MV-4-11 (cell line): ENCODE data around the gene UBR3.
A peak's percentile ranks its signal among the peaks of the same experiment; 100 is the strongest.

Source experiments
- DNase-seq: peaks from one replicate; lab custom pipeline; 2025; lab: John Stamatoyannopoulos, UW

The UBR3 gene

DNA sequence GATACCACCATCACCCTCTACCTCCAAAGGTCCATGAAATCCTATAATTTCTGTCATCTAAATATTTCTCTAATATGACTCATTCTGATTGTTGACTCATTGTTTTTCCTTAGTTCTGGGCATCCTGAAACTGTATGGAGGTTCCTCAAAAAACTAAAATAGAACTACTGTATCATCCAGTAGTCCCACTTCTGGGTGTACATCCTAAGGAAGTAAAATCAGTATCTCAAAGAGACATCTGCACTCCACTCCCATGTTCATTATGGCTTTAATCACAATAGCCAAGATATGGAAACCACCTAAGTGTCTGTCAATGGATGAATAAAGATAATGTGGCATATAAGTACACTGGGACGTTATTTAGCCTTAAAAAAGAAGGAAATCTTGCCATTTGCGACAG is 224.9 kb downstream of the UBR3 start:
- DNase-seq = peak; percentile 36

DNA sequence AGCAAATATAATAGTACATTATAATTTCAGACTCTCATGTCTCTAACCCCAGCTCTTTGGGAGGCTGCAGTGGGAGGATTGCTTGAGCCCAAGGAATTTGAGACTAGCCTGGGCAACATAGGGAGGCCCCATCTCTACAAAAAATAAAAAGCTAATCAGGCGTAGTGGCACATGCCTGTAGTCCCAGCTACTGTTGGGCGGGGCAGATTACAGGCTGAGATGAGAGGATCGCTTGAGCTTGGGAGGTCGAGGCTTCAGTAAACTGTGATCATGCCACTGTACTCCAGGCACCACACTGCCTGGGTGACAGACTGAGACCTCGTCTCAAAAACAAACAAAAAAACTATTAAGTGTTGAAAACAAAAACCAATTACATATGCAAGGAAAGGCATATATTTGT is 227.7 kb downstream of the UBR3 start:
- no peak for DNase-seq

DNA sequence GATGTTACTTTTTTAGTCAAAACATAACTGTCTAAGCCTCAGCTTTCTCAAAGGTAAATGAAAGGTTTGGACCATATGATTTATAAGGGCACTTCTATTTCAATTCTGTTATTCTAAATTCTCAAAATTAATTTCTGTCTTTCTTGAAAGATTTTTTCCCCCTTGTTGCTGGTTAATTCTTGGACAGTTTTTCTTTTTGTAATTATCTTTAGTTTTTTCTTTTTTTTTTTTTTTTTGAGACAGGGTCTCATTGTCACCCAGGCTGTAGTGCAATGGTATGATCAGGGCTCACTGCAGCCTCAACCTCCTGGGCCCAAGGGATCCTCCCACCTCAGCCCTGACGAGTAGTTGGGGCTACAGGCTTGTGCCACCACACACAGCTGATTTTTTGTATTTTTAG is 229.6 kb downstream of the UBR3 start:
- no peak for DNase-seq

DNA sequence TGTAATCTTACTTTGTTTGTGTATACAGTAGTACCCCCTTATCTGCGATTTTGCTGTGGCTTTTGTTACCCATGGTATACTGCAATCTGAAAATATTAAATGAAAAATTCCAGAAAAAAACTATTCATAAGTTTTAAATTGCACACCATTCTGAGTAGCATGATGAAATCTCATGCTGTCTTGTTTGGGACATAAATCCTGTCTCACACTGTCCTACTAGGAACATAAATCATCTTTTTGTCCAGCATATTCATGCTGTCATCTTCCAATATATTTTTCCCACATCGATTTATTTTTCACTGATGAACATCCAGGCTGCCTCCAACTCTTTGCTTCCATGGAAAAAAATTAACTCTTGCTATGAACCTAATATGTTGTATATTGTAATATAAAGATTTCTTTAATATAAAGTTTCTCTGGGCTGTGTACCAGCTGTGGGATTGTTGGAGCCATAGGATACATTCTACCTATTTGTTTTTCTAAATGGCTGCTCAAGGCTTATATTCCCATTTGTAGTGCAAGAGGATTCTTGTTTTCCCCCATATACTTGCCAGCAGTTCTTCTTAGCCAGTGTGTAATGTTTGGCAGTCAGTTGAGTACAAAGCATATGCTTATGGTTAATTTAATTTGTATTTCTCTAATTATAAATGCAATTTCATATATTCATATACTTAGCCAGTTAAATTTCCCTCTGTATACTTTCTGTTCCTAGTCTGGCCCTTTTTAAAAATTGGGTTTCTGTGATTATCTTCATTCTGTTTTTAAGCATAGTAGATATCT is 236.4 kb downstream of the UBR3 start:
- DNase-seq = no peak

DNA sequence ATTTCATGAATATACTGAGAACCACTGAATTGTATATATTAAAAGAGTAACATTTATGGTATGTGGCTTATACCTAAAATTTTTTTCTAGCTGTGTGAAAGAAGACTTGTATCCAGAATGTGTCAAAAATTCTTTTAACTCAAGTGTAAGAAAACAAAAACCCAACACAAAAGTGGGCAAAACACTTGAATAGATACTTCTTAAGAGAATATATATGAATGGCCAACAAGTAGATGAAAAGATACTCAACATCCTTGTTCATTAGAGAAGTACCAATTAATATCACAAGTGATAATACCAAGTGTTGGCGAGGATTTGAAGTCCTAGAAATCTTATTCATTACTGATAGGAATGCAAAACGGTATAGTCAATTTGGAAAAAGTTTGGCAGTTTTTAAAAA is 243.5 kb downstream of the UBR3 start:
- no peak for DNase-seq

DNA sequence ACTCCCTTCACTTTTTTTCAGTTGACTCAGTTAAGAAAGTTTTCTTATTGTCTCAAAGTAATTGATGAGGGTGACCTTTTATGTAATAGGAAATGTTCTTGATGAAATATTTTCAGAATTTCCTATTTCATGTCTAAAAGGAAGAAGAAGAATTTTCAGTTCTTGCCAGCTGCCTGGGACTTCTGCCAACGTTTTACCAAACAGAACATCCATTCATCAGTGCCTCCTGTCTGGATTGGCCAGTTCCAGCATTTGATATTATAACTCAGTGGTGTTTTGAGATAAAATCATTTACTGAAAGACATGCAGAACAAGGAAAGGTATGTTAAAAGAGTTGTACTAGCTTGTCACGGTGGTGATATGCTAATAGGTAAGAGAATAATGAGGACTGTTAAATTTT is 246.0 kb downstream of the UBR3 start:
- DNase-seq = no peak

DNA sequence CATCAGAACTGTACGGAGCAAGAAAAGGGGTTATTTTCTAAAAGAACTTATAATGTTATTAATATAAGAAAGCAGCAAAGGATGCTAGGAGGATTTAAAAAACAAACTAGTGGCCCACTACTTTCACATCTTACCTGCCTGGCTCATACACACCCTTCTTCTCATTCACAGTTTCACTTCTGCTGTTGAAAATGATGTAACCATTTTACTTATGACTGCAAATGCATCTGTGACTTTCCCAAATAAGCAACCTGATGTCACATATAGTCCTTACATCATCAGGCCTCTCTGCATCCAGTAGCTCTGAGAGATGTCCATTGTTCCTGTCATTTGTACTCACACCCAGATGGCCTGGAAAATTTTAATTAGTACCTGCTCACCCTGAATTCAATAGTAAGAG is 248.9 kb downstream of the UBR3 start:
- DNase-seq = peak; percentile 29

DNA sequence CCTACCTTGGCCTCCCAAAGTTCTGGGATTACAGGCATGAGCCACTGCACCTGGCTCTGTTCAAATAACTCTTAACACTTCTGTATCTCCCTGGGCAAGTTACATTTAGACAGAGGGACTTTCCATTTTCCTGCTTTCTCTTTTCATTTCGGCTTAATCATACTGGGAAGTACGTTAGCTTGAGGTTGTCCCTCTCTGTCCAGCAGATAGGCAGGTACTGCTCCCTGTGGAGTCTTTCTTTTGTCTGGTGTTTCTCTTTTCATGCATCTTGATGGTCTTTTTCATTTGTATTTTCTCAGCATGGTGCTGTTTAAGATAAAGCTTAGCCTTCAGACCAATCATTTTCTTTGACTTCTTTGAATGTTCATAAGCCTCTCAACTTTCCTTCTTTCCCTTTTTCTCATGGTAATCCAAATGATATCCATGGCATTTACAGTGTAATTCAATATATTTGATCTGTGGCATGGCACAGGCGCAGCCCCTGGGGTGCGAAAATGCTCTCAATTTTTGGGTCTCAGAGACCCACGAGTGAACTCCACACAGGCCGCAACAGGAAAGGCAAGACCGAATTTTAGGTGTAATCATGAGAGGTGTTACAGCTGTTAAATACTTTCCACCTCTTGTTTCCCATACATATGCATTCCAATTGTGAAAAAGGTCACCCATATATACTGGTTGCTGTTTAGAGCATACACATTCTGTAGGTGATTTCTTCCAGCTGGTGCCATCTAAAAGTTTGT is 250.7 kb downstream of the UBR3 start:
- no peak for DNase-seq

DNA sequence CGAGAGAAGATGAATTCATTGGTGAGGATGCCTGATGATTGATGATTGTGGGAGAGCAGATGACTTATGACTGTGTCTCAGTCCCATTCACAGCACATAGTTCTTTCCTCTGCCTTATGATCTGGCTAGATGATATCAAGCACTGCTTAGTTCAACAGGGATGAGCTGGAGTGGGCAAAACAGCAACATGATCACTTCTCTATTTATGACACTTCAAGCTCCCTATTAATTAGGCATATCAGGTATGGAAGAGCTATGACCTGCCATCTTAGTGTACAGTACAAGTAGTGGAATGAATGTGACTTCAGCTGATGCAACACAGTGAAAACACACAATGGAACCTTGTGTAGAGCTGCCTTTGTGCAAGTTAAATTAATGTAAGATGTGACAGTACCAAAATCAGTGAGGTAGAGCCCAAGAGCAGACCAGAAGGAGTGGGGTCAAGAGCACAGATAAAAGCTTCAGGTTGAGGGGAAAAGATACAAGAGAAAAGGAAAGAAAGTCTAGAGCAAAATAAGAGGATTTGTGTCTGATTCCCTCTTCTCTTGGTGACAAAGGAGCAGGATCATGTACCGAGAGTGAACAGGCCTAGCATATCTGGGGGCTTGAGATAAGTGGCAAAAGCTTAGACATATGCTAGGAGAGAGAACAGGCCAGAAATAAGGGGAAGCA is 257.7 kb downstream of the UBR3 start:
- DNase-seq = no peak

DNA sequence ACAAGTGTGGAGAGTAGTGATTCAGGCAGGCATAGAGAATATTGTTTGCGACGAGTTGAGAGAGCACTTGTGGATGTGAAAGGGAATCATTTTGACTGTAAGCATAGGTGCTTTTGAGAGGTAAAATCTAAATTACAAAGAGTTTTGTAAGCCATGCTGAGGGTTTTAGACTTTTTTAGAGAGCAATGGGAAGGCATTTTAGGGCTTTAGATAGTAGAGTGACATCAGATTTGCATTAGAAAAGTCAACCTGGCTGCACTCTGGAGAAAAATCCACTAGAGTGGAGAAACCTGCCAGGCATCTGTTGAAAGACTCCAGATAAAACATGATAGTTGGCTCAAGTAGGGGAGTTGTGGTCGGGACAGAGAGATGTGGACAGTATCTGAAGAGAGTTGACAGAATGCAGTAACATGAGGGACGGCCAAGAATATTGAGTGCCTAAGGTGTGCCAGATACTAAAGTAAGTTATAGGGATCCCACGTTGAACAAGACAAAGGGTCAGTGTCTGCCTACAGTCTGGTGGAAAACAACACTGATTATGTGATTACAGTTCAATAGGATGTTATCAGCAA is 258.9 kb downstream of the UBR3 start:
- DNase-seq = no peak

DNA sequence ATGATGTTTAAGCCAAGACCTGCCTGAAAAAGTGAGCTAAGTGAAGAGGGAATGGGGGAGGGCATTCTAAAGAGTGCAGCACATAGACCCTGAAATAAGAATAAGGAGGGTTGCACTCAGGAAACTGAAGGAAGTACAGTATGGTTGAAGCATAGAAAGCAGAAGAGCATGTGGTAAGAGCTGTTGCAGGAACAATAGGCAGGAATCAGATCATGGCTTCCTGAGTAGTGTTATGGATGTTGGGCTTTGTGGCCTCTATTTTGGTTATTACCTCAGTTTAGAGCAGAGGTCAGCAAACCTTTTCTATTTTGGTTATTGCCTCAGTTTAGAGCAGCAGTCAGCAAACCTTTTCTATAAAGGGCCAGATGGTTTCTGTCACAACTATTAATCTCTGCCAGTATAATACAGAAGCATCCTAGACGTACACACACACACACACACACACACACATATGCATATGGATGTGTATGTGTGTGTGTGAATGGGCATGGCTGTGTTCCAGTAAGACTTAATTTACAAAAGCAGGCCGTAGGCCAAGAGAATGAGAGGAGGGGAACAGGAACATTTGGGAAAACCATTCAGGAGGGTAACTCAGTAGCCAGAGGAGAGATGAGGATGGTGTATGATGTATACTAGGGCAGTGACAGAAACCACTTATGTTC is 259.6 kb downstream of the UBR3 start:
- no peak for DNase-seq

DNA sequence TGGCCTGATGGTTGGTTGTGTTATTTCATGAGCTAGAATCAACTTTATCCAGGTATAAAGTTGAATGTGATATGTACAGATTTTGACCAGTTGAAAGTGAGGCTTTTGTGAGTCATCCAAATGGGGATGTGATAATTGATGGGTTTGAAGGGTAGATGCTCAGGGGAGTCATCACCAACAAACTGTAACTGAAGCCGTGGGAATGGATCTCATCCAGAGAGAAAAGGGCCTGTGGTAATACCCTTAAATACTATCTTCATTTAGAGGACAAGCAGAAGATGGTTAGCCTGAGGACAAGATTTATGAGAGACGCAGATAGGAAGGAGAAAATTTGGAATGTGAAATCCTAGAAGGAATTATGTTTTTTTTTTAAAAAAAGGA is 260.1 kb downstream of the UBR3 start:
- no peak for DNase-seq

DNA sequence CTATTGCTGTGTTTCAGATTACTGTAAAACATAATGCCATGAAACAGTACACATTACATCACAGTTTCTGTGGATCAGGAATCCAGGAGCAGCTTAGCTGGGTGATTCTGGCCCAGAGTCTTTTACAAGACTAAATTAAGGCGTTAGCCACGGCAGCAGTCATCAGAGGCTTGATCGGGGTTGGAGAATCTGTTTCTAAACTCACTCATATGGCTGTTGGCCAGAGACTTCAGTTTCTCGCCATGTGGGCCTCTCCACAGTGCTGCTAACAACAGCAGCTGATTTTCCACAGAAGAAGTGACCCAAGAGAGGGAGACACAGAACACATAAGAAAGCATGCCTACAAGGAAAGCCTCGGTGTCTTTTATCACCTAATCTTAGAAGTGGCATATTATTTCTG is 261.5 kb downstream of the UBR3 start:
- no peak for DNase-seq

DNA sequence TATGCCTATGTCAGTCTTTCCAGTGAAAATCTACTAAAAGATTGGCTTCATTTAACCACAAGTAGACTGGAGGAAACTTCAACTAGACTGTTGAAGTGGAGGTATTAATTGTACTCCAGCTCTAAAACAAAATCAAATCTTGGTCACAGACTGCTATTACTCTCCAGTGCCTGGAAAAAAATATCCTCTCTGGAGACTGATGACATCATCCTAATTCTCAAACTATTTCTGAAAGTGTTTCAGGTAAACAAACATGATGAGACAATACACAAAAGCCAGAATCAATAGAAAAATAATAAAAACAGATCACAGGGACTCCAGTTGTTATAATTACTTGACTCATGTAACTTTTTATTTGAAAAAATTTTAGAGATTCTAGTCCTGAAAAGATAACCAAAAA is 263.0 kb downstream of the UBR3 start:
- no peak for DNase-seq

DNA sequence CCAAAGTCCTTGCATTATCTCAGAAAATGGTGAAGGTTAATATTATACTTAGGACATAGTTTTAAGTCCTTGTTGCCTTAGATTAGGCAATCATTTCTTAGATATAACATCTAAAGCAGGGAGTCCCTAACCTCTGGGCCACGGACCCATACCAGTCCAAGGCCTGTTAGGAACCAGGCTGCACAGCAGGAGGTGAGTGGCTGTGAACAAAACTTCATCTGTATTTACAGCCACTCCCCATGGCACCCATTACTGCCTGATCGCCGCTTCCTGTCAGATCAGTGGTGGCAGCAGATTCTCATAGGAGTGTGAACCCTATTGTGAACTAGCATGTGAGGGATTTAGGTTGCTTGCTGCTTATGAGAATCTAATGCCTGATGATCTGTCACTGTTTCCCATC is 264.2 kb downstream of the UBR3 start:
- DNase-seq = no peak

DNA sequence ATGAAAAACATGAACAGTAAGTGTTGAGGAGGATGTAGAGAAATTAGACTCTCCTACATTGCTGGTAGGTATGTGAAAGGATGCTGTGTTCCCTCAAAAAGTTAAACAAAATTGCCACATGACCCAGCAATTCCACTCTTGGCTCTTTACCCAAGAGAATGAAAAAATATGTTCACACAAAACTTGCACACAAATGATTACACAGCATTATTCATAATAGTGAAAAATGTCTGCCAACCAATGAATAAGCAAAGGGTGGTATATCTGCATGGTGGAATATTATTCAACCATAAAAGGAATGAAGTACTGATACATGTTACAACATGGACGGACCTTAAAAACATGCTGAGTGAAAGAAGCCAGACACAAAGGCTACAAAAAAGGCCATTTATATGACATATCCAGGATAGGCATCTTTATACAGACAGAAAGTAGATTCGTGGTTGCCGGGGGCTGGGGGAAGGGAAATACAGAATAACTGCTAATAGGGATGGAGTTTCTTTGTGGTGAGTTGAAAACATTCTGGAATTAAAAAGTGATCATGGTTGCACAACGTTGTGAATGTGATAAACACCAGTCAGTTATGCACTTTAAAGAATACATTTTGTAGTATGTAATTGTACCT is 265.3 kb downstream of the UBR3 start:
- DNase-seq = no peak

DNA sequence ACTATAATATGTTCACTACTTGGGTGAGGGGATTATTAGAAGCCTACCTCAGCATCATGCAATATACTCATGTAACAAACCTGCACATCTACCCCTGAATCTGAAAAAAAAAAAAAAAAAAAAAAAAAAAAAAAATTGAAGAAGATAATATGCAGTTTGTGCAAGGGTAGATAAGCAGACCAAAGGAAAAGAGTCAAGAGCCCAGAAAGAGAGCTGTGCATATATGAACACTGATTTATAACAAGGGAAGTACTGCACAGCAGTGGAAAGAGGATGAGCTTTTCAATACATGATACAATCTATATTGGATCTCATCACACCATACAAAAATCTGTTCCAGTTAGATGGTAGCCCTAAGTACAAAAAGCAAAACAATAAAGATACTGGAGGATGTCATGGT is 268.1 kb downstream of the UBR3 start:
- no peak for DNase-seq

DNA sequence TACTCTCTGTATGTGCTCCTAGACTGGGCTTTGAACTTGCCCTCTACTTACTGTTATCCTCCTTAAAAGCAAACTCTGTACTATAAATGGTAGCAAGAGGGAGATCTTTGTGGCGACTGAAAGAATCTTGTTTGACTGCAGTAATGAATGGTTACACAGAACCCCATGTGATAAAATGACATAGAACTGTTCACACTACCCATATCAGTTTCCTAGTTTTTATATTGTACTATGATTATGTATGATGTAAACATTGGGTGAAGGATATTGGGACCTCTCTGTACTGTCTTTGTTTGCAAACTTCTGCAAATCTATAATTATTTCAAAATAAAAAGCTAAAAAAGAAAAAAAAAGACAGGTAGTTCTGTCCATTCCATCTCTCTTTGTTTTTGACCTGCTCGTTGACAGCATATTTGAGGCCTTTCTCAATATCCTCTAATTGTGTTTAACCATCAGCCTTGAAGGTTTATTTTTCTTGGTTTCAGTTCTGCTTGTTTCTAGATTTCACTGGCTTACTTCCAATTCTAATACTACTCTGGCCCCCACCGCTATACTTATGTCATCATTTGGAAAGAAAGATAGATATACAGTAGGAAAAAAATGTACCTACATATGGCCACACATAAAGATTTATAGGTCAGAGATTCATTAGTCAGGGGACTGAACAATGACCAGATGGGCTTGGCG is 271.5 kb downstream of the UBR3 start:
- peak; percentile 86 for DNase-seq

DNA sequence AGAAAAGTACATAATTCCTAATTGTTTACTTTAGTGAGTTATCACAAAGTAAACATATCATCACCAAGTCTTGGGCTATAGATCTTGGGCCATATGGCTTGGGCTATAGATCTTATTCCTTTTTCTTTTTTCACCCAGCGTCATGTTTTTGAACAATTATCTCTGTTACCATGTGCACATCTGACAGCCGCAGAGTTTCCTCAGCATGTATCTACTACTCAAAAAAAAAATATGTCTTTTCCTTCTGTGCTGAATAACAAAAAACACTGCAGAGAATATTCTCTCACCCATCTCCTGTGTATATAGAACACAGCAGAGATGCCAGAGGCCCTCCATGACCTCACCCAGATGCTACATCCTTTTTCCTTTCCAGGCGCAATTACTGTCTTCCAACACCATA is 274.5 kb downstream of the UBR3 start:
- DNase-seq = no peak

DNA sequence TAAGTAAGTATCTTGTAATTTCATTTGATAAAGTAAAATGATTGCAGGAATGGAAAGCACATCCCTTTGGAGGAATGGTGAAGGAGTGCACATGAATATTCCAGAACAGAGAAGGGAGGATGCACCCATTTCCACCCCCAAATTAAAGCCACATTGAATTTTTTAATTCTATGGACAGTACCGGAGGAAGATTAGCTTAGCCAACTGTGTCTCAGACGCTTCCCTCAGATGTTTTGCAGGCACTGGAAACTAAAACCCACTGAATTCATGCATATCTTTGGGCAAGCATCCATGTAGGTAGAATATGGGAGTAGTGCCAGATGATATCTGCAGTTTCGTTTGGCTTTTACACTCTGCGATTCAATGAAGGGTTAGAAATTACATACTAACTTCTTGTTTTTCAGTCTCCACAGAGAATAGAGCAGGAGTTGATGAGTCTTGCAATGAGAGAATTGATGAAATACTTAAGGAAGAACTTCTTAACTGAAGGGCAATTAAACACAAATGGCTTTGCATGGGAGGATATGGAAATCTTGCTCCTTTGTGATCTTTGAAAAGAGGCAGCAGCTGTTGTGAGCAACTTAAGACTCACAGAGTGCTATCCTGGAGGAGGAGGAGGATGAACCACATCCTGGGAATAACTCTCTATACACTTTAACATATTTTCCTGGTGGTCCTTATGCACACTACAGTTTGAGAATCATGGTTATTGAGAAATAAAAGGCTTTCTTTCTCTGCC is 279.0 kb downstream of the UBR3 start:
- DNase-seq = no peak
